ENCODE results near the gene SBNO2.
A peak's percentile ranks its signal among the peaks of the same experiment; 100 is the strongest.

Gene SBNO2

GRCh38 chr19:1122021-1122971 lies 51.8 kb downstream of the SBNO2 start:
- H3K36me3 ChIP-seq, result peaks cover 48% of the 10 kb centered on the region
- DNase-seq, result no peak
- no peaks in the 10 kb centered on the region for H3K4me1 ChIP-seq
- no peak for TF ChIP-seq CTCF (IDR thresholded peaks at IDR 0.05; ENCODE audit: low read depth, low read length)
- H3K9me3 ChIP-seq, result no peaks in the 10 kb centered on the region
- H3K27me3 ChIP-seq, result no peaks in the 10 kb centered on the region
- H3K4me3 ChIP-seq (ENCODE audit: low read depth, low read length), result no peak overlapping the region

DNA sequence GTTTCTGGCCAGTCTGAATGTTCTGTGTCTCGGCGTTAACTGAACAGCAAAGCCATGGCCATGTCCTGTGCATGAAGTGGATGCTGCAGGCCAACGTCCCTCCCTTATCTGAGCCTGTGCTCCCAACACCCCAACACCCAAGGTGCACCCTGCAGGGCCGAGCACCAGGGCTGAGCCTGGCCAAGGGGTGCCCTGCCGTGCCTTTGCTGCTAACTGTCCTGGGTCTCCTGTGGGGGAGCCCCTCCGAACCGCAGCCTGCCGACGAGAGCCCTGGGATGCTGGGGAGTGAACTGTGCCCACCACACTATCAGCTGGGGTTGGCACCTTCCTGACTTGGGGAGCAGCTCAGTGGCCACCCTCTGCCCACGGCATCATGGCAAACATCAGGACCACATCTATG lies 52.7 kb downstream of the SBNO2 start:
- Histone ChIP-seq H3K27me3 (no peaks in the 10 kb centered on the region), H3K36me3 (peaks cover 47% of the 10 kb centered on the region), H3K9me3 (no peaks in the 10 kb centered on the region), H3K4me1 (no peaks in the 10 kb centered on the region), H3K4me3 (ENCODE audit: low read depth, low read length) (no peak overlapping the region)
- DNase-seq, result no peak
- no peak for TF ChIP-seq CTCF (IDR thresholded peaks at IDR 0.05; ENCODE audit: low read depth, low read length)

DNA sequence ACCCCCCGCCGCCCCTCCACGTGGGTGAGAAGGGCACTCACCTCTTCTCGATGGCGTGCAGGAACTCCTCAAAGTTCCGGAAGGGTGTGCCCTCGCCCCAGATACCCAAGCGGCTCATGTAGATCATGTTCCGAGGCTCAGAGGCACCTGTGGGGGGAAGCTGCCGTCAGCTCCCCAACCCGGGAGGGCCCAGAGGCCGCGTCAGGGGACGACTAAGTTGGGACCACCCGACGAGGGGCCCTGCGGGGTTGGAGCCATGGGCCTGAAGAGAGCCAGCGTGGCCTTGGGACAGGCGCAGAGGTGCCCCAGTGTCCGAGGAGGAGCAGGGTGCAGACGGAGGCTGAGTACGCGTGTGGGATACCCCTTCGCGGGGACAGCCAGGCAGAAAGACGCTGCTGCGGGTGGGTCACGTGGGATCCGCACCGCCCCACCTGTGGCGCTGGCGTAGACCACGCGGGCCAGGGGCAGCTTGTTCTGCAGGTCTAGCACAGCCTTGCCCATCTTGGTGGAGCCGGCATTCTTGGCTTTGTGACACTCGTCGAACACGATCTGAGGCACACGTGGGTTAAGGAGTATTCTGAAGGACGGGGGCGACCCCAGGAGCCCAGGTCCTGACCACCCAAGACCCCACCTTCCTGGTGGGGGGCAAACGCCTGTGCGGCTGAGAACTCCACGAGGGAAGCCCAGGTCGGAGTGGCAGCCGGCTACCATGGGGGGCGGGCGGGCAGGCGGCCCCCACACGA lies 54.4 kb downstream of the SBNO2 start:
- Histone ChIP-seq H3K4me3 (ENCODE audit: low read depth, low read length) (no peak overlapping the region), H3K36me3 (peaks cover 46% of the 10 kb centered on the region), H3K9me3 (no peaks in the 10 kb centered on the region), H3K27me3 (no peaks in the 10 kb centered on the region), H3K4me1 (no peaks in the 10 kb centered on the region)
- peak; percentile 13 for DNase-seq
- no peak for TF ChIP-seq CTCF (IDR thresholded peaks at IDR 0.05; ENCODE audit: low read depth, low read length)

DNA sequence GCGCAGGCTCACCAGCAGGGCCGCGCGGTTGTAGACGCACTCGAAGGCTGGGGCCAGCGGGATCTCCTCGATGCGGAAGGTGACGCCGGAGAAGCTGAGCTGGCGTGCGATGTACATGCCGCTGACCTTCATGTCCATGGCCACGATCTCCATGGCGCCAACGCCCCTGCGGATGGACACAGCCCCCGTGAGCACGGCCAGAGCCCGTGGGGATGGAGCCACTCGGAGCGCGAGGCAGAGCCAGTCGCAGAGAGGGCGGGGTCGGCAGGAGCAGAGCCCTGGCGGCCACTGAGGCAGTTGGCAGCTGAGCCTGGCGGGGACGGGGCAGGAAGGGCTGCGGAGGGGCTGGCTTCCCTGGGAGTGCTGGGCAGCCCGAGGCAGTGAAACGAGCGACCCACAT lies 55.1 kb downstream of the SBNO2 start:
- Histone ChIP-seq H3K36me3 (peaks cover 47% of the 10 kb centered on the region), H3K9me3 (no peaks in the 10 kb centered on the region), H3K27me3 (no peaks in the 10 kb centered on the region), H3K4me3 (ENCODE audit: low read depth, low read length) (no peak overlapping the region), H3K4me1 (no peaks in the 10 kb centered on the region)
- TF ChIP-seq CTCF (IDR thresholded peaks at IDR 0.05; ENCODE audit: low read depth, low read length), result no peak
- DNase-seq, result peak; percentile 16

DNA sequence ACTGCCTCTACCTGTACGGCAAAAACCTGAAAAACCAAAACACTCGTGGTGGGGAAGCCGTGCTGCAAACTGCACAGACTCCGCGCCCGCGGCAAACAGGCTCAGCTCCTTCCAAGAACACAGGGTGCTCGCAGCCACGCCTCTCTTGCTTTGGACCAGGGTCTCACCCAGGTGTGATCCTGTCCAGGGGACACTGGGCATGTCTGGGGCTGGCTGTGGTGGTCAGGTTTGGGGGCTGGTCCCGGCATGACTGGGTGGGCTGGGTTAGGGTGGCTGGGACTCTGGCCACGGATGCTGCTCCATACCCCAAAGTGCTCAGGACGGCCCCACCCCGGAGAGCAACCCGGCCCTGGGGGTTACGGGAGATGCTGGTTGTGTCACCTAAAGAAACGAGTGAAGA lies 56.4 kb downstream of the SBNO2 start:
- H3K4me3 ChIP-seq (ENCODE audit: low read depth, low read length), result no peak overlapping the region
- DNase-seq, result peak; percentile 6
- peaks cover 36% of the 10 kb centered on the region for H3K36me3 ChIP-seq
- no peaks in the 10 kb centered on the region for H3K9me3 ChIP-seq
- peaks cover 6% of the 10 kb centered on the region for H3K4me1 ChIP-seq
- TF ChIP-seq CTCF (IDR thresholded peaks at IDR 0.05; ENCODE audit: low read depth, low read length), result no peak
- H3K27me3 ChIP-seq, result no peaks in the 10 kb centered on the region

Data from BE2C (cell line).